ENCODE measurements around the gene USP28. TPM values are rescaled to one million over a fixed set of nuclear protein-coding genes. Genes with fewer than 3 reads are reported as not detected.

The USP28 gene
- total RNA-seq, 1 donor from 2014 or later = 14.2 TPM

GRCh38 chr11:113818426-113818825 lies 56.9 kb downstream of the USP28 start:
- Histone ChIP-seq H3K4me1 (peaks cover 14% of the 10 kb centered on the region), H3K79me2 (ENCODE audit: low read depth) (no peaks in the 10 kb centered on the region), H3K36me3 (peaks cover 3% of the 10 kb centered on the region)

DNA sequence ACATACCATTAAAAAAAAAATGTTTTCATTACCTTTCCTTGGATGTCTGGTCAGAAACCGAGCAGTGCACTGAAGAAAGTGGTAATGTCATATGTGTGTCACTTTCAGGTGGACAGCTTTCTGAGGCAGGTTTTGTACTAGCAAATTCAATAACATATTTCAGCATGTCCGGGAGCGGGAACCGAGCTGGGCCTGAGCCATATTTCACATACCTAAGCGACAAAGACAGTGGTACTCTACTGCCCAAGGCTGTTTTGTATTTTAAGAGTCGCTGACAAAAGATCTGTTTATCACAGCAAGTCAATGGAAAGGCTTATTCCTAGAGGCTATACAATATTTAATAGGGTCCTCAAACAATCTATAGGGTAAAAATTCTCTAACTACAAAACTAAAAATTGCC lies 57.7 kb downstream of the USP28 start:
- Histone ChIP-seq H3K27ac (no peak overlapping the region), H3K36me3 (peaks cover 4% of the 10 kb centered on the region)
- no peak overlapping the region for H3K27ac Mint-ChIP-seq

More at GRCh38 chr11:113818426-113818825, 56.9 kb downstream of the USP28 start:
- no peak for DNase-seq (ENCODE audit: low spot score)
- H4K20me1 ChIP-seq (ENCODE audit: low read depth) = no peaks in the 10 kb centered on the region
- no peaks in the 10 kb centered on the region for H3K9me3 ChIP-seq (ENCODE audit: low read depth)
- H3K4me1 Mint-ChIP-seq = peaks cover 18% of the 10 kb centered on the region
- peaks cover 51% of the 10 kb centered on the region for H3K36me3 Mint-ChIP-seq
- no peak overlapping the region for H2AFZ ChIP-seq (replicated peaks)
- no peaks in the 10 kb centered on the region for H3K27me3 Mint-ChIP-seq (ENCODE audit: insufficient read depth, low read depth)
- no peak overlapping the region for H3K9ac ChIP-seq
- H3F3A ChIP-seq (ENCODE audit: low read depth) = peaks cover 8% of the 10 kb centered on the region
- H3K4me2 ChIP-seq = no peak overlapping the region
- no peak overlapping the region for H3K4me3 ChIP-seq
- no peak overlapping the region for H3K4me3 Mint-ChIP-seq
- TF ChIP-seq EZH2 (IDR thresholded peaks at IDR 0.05) = no peak
- TF ChIP-seq, protein P1, sequence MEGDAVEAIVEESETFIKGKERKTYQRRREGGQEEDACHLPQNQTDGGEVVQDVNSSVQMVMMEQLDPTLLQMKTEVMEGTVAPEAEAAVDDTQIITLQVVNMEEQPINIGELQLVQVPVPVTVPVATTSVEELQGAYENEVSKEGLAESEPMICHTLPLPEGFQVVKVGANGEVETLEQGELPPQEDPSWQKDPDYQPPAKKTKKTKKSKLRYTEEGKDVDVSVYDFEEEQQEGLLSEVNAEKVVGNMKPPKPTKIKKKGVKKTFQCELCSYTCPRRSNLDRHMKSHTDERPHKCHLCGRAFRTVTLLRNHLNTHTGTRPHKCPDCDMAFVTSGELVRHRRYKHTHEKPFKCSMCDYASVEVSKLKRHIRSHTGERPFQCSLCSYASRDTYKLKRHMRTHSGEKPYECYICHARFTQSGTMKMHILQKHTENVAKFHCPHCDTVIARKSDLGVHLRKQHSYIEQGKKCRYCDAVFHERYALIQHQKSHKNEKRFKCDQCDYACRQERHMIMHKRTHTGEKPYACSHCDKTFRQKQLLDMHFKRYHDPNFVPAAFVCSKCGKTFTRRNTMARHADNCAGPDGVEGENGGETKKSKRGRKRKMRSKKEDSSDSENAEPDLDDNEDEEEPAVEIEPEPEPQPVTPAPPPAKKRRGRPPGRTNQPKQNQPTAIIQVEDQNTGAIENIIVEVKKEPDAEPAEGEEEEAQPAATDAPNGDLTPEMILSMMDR (IDR thresholded peaks at IDR 0.05) = no peak
- TF ChIP-seq EZH2phosphoT487 (IDR thresholded peaks at IDR 0.05) = no peak
- H3K27ac Mint-ChIP-seq = no peak overlapping the region
- no peaks in the 10 kb centered on the region for H3K27me3 ChIP-seq
- H3K9me3 Mint-ChIP-seq = peaks cover 3% of the 10 kb centered on the region
- H3K27ac ChIP-seq = no peak overlapping the region

GRCh38 chr11:113817162-113817561 lies 58.2 kb downstream of the USP28 start:
- no peaks in the 10 kb centered on the region for H3K27me3 ChIP-seq
- H4K20me1 ChIP-seq (ENCODE audit: low read depth) = no peaks in the 10 kb centered on the region
- peaks cover 4% of the 10 kb centered on the region for H3K36me3 ChIP-seq
- no peak overlapping the region for H3K9ac ChIP-seq
- Mint-ChIP-seq H3K27ac (no peak overlapping the region), H3K4me3 (no peak overlapping the region), H3K9me3 (no peaks in the 10 kb centered on the region), H3K27me3 (ENCODE audit: insufficient read depth, low read depth) (no peaks in the 10 kb centered on the region), H3K36me3 (peaks cover 47% of the 10 kb centered on the region), H3K4me1 (peaks cover 27% of the 10 kb centered on the region)
- H2AFZ ChIP-seq (replicated peaks) = no peak overlapping the region
- H3K9me3 ChIP-seq (ENCODE audit: low read depth) = no peaks in the 10 kb centered on the region
- TF ChIP-seq, protein P1 (IDR thresholded peaks at IDR 0.05) = no peak
- TF ChIP-seq EZH2phosphoT487 (IDR thresholded peaks at IDR 0.05) (no peak), EZH2 (IDR thresholded peaks at IDR 0.05) (no peak)
- H3K4me2 ChIP-seq = no peak overlapping the region
- H3K4me1 ChIP-seq = peaks cover 22% of the 10 kb centered on the region
- DNase-seq (ENCODE audit: low spot score) = no peak
- H3K27ac ChIP-seq = no peak overlapping the region
- H3F3A ChIP-seq (ENCODE audit: low read depth) = peaks cover 8% of the 10 kb centered on the region
- H3K79me2 ChIP-seq (ENCODE audit: low read depth) = no peaks in the 10 kb centered on the region
- no peak overlapping the region for H3K4me3 ChIP-seq

More for the DNA sequence above, 57.7 kb downstream of the USP28 start:
- no peaks in the 10 kb centered on the region for H3K27me3 Mint-ChIP-seq (ENCODE audit: insufficient read depth, low read depth)
- Histone ChIP-seq H3K9ac (no peak overlapping the region), H2AFZ (replicated peaks) (no peak overlapping the region), H3K79me2 (ENCODE audit: low read depth) (no peaks in the 10 kb centered on the region), H3K4me2 (no peak overlapping the region), H3K4me3 (no peak overlapping the region), H3K9me3 (ENCODE audit: low read depth) (no peaks in the 10 kb centered on the region), H3K4me1 (peaks cover 22% of the 10 kb centered on the region), H4K20me1 (ENCODE audit: low read depth) (no peaks in the 10 kb centered on the region), H3K27me3 (no peaks in the 10 kb centered on the region), H3F3A (ENCODE audit: low read depth) (peaks cover 8% of the 10 kb centered on the region)
- H3K4me1 Mint-ChIP-seq = peaks cover 26% of the 10 kb centered on the region
- H3K36me3 Mint-ChIP-seq = peaks cover 48% of the 10 kb centered on the region
- H3K4me3 Mint-ChIP-seq = no peak overlapping the region
- TF ChIP-seq EZH2phosphoT487 (IDR thresholded peaks at IDR 0.05) = no peak
- TF ChIP-seq, protein P1 (IDR thresholded peaks at IDR 0.05) = no peak
- no peak for DNase-seq (ENCODE audit: low spot score)
- H3K9me3 Mint-ChIP-seq = no peaks in the 10 kb centered on the region
